ENCODE data around the gene UBAC2.

UBAC2 gene

GRCh38 chr13:99296398-99296797, 95.7 kb downstream of the UBAC2 start:
- DNase-seq (ENCODE audit: low spot score): no peak

DNA sequence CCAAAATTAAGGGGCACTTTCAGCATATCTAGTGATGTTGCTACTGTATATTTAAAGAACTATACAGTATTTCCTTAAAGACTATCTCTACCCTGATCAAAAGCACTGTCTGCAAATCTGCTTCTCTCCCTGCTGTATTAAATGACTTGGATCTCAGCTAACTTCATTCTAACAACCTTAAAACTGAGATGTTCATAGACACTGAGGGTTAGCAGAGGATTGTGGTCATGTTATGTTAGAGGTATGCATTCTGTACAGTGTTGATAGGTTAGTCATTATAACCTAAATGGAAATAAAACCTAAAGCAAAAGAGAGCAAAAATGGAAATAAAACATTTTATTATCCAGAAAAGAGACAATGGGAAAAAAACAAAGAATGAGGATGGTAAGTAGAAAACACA, 96.7 kb downstream of the UBAC2 start:
- DNase-seq (ENCODE audit: low spot score): no peak

- DNase-seq (ENCODE audit: low spot score): no peak
These were observed 97.4 kb downstream of the UBAC2 start for GRCh38 chr13:99298056-99298455.

- no peak for DNase-seq (ENCODE audit: low spot score)
These were observed 98.7 kb downstream of the UBAC2 start for GRCh38 chr13:99299256-99299919.

DNA sequence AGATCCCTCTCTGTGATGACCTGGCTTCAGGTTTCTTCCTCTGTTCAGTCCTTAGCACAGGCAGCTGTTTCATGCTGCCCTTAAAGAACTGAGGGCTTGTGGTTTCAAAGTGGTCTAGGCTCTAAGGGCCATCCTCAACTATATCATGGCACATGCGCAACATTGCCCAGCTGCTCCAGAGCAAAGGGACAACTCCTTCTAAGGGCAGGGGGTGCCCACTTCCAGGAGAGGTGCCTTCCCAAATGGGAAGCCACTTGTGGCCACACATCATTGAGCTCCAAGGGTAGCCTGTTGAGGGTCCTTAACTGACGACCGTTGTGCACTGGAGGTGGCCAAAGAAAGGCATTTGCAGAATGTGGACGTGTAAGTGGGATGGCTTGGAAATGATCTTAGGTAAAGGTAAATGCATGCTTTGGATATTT, 99.3 kb downstream of the UBAC2 start:
- DNase-seq (ENCODE audit: low spot score): no peak

- no peak for DNase-seq (ENCODE audit: low spot score)
These were observed 100.6 kb downstream of the UBAC2 start for GRCh38 chr13:99301056-99301838.

- no peak for DNase-seq (ENCODE audit: low spot score)
These were observed 101.4 kb downstream of the UBAC2 start for GRCh38 chr13:99301913-99302636.

GRCh38 chr13:99302637-99303505, 102.2 kb downstream of the UBAC2 start:
- DNase-seq (ENCODE audit: low spot score): no peak

GRCh38 chr13:99303863-99304521, 103.3 kb downstream of the UBAC2 start:
- DNase-seq (ENCODE audit: low spot score): no peak

- DNase-seq (ENCODE audit: low spot score): no peak
These were observed 103.9 kb downstream of the UBAC2 start for GRCh38 chr13:99304541-99304940.

DNA sequence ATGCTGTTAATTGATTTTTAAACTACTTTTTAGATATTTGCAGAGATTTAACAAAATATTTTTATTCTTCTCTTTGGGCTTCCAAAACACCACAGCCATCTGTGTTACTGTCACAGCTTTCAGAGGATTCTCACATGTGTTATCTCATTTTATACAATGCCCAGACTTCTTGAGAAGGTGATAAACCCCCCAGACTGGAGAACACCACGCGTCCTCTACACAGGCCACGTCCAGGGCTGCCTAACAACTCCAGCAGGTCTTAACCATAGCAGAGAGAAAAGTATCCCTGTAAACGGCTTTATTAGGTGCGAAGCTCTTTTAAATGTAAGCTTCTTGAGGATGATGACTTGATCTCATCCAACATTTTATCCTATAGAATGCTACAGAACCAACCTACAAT, 104.5 kb downstream of the UBAC2 start:
- DNase-seq (ENCODE audit: low spot score): no peak

DNA sequence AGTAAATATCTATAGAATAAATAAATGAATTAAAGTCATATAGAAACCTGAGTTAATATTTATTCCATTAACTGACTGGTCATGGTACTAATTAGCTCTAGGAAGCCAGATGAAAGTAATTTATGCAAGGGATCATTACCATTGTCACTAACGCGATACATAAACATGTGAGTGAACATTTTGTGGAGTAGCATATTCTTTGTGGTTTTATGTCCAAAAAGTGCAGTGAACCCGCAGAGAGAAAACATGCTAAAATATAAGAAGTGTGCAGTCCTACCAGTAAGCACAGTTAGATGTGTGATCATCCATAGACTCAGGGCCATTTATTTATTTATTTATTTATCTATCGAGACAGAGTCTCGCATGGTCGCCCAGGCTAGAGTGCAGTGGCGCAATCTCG, 104.9 kb downstream of the UBAC2 start:
- DNase-seq (ENCODE audit: low spot score): no peak

GRCh38 chr13:99307247-99307646, 106.6 kb downstream of the UBAC2 start, which contains the start of gene GPR183:
Gene GPR183 (minus strand): TSS chr13:99307399. CDS start chr13:99296145, 11,254 bp downstream.
- DNase-seq (ENCODE audit: low spot score): no peak

GRCh38 chr13:99307648-99308339, 107.1 kb downstream of the UBAC2 start:
- DNase-seq (ENCODE audit: low spot score): peak; percentile 65

GRCh38 chr13:99308471-99309087, 107.9 kb downstream of the UBAC2 start:
- peak; percentile 49 for DNase-seq (ENCODE audit: low spot score)

DNA sequence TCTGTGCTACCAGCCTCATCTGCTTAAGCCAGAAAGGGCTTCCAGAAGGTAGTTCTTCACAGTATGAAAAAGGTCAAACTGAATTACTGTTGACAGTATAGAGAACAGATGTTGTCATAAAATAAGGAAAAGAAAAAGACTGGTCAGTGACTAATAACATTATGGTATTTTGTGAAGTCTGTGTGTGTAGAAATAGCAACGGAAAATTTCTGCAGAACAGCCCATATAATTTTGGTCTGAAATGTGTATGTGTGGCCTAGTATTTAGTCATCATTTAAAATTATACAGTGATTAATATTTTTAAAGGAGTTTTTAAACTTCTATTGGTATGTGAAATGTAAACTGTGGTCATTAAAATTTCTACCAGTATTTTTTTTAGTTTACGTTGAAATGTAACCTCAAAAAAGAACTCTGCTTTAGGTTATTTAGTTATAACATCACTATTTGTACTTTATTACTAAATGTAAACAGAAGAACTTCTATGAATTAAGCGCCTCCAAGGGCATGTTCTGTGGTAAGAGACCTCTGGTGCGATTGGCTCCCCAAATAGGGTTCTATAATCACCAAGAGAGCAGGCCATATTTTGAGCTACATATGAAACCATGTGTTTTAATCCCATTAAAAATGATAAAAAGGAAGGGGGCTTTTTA, 109.9 kb downstream of the UBAC2 start:
- DNase-seq (ENCODE audit: low spot score): peak; percentile 49

- DNase-seq (ENCODE audit: low spot score): no peak
These were observed 110.5 kb downstream of the UBAC2 start for GRCh38 chr13:99311137-99311536.

- no peak for DNase-seq (ENCODE audit: low spot score)
These were observed 111.3 kb downstream of the UBAC2 start for GRCh38 chr13:99311748-99312492.

DNA sequence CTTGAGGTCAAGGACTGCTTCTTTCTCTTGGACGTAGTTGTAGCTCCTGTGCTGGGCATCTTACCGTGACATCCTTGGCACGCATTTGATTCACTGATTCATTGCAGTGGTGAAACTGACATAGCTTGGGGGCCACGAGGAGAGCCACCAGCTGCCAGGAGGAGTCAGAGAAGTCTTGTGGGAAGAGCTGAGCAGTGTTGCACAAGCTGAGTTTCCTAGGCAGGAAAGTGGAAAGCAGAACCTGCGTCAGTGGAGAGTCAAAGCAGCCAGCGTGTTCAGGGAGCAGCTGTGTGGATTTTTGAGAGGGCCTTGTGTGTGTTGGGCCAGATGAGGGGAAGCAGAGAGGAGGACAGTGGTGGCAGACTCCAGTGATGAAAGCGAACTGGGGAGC, 111.8 kb downstream of the UBAC2 start:
- DNase-seq (ENCODE audit: low spot score): peak; percentile 92

Data from AG20443 (cell line).